ENCODE data around the gene GTF2H4. TPM values are rescaled to one million over a fixed set of nuclear protein-coding genes. Genes with fewer than 3 reads are reported as not detected.

Gene GTF2H4
- total RNA-seq, 1 donor from 2014 or later, result 44.6 TPM

- Histone ChIP-seq H3K36me3 (no peaks in the 10 kb centered on the region), H3K27me3 (no peaks in the 10 kb centered on the region), H3K4me1 (no peaks in the 10 kb centered on the region), H3K27ac (no peak overlapping the region), H3K9me3 (no peaks in the 10 kb centered on the region), H3K4me3 (no peak overlapping the region)
- intact Hi-C loops (cut with DNase I), result no loop called here
- no peak for DNase-seq
- no peak for ATAC-seq
- no peak for TF ChIP-seq CTCF (IDR thresholded peaks at IDR 0.05)
Observed at GRCh38 chr6:30963641-30964040, 55.6 kb downstream of the GTF2H4 start.

Small RNA genes within 50 kb of the gene (microRNA-seq; reads per million reads assigned to microRNA genes)
- gene MIR4640 (ENCODE audit: borderline microRNAs expressed), result not detected

Other genes with a start within 250 kb of the GTF2H4 start
- gene DHX16, start 235.2 kb upstream of the GTF2H4 start, total RNA-seq, result 27.4 TPM
- gene PPP1R18, start 221.6 kb upstream of the GTF2H4 start, total RNA-seq, result 72.8 TPM
- 9.5 TPM for gene NRM, start 217.2 kb upstream of the GTF2H4 start, total RNA-seq
- gene MDC1, start 190.9 kb upstream of the GTF2H4 start, total RNA-seq, result 32.8 TPM
- 243 TPM for gene TUBB, start 187.9 kb upstream of the GTF2H4 start, total RNA-seq
- 175 TPM for gene FLOT1, start 165.5 kb upstream of the GTF2H4 start, total RNA-seq
- gene IER3, start 163.7 kb upstream of the GTF2H4 start, total RNA-seq, result 35.4 TPM
- gene DDR1, start 23.7 kb upstream of the GTF2H4 start, total RNA-seq, result 102 TPM
- gene VARS2, start 6.0 kb downstream of the GTF2H4 start, total RNA-seq, result 28.7 TPM
- gene SFTA2, start 24.0 kb downstream of the GTF2H4 start, total RNA-seq, result 369 TPM
- 4.6 TPM for gene MUCL3, start 32.8 kb downstream of the GTF2H4 start, total RNA-seq
- gene MUC21, start 75.5 kb downstream of the GTF2H4 start, total RNA-seq, result 1.1 TPM
- gene MUC22, start 102.3 kb downstream of the GTF2H4 start, total RNA-seq, result not detected
- gene C6orf15, start 204.4 kb downstream of the GTF2H4 start, total RNA-seq, result not detected
- 8.2 TPM for gene PSORS1C1, start 206.6 kb downstream of the GTF2H4 start, total RNA-seq
- not detected for gene CDSN, start 212.2 kb downstream of the GTF2H4 start, total RNA-seq
- not detected for gene PSORS1C2, start 230.9 kb downstream of the GTF2H4 start, total RNA-seq
- 12.5 TPM for gene CCHCR1, start 249.6 kb downstream of the GTF2H4 start, total RNA-seq

Data from upper lobe of right lung (tissue), 1 donor.